Glutamatergic neuron (in vitro differentiated cells): ENCODE data around the gene TMC5. TPM values are rescaled to one million over a fixed set of nuclear protein-coding genes. Genes with fewer than 3 reads are reported as not detected.

Experiments used
- DNase-seq: peaks from one replicate; pipeline ENCODE4 v3.0.0; 2022
- H3K27ac Mint-ChIP-seq: one replicate; pipeline ENCODE4 v1.8.0; 2020; ENCODE audit warnings: mild to moderate bottlenecking, mixed read lengths, inconsistent platforms; ENCODE audit not compliant: unreplicated experiment
- H3K27me3 Mint-ChIP-seq: one replicate; pipeline ENCODE4 v1.8.0; 2020; ENCODE audit warnings: mild to moderate bottlenecking, moderate library complexity, mixed read lengths, inconsistent platforms; ENCODE audit not compliant: unreplicated experiment
- H3K36me3 Mint-ChIP-seq: one replicate; pipeline ENCODE4 v1.8.0; 2020; ENCODE audit warnings: mild to moderate bottlenecking, mixed read lengths, inconsistent platforms; ENCODE audit not compliant: unreplicated experiment
- H3K4me1 Mint-ChIP-seq: one replicate; pipeline ENCODE4 v1.8.0; 2020; ENCODE audit warnings: mild to moderate bottlenecking, low read depth, mixed read lengths, inconsistent platforms; ENCODE audit not compliant: unreplicated experiment
- H3K4me3 Mint-ChIP-seq: one replicate; pipeline ENCODE4 v1.8.0; 2020; ENCODE audit warnings: mild to moderate bottlenecking, mixed read lengths, inconsistent platforms; ENCODE audit not compliant: unreplicated experiment
- H3K9me3 Mint-ChIP-seq: one replicate; pipeline ENCODE4 v1.8.0; 2020; ENCODE audit warnings: mild to moderate bottlenecking, moderate library complexity, mixed read lengths, inconsistent platforms; ENCODE audit not compliant: unreplicated experiment
- CTCF ChIP-seq: fragments of 200-600 bp; sonication (generic); IDR thresholded peaks from one replicate; pipeline ENCODE4 v1.5.0; 2021; ENCODE audit not compliant: partially characterized antibody, unreplicated experiment
- total RNA-seq: library from RNA; stranded (reverse); fragmentation: NEBNext Ultra II Directional; extraction: Animal tissue kit (Norgen Biotek cat#: 25700); gene quantifications from one replicate; pipeline ENCODE4 v1.2.1, GENCODE V29; 2021; ENCODE audit not compliant: unreplicated experiment

Gene TMC5
- total RNA-seq, 1 donor from 2014 or later = not detected

- Mint-ChIP-seq H3K4me1 (no peaks in the 10 kb centered on the region), H3K36me3 (no peaks in the 10 kb centered on the region), H3K4me3 (no peak overlapping the region), H3K27me3 (peaks cover 2% of the 10 kb centered on the region), H3K27ac (no peak overlapping the region), H3K9me3 (no peaks in the 10 kb centered on the region)
- no peak for TF ChIP-seq CTCF
- no peak for DNase-seq
These were observed 39.2 kb upstream of the TMC5 start for GRCh38 chr16:19378511-19378910.

DNA sequence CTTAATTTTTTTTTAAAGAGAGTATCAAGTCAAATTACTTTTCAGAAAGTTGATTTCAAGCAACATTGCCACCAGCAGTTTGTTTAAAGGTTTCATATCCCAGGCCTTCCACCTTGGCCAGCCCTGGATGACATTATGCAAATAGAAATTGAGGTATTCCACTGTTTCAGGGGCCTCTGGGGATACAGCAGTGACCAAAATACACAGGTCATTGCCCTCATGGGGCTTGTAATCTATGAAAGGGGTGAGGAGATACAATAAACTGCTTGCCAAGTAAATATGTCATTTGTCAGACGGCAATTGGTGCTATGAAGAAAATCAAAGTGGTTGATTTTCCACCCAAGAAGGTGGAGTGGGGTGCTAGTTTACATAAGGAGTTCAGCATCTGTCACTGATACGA, 37.8 kb upstream of the TMC5 start:
- H3K9me3 Mint-ChIP-seq = no peaks in the 10 kb centered on the region
- H3K27ac Mint-ChIP-seq = no peak overlapping the region

GRCh38 chr16:19380328-19380727, 37.4 kb upstream of the TMC5 start:
- Mint-ChIP-seq H3K36me3 (no peaks in the 10 kb centered on the region), H3K27ac (no peak overlapping the region), H3K4me1 (no peaks in the 10 kb centered on the region), H3K4me3 (no peak overlapping the region), H3K27me3 (peaks cover 2% of the 10 kb centered on the region), H3K9me3 (no peaks in the 10 kb centered on the region)
- DNase-seq = no peak
- TF ChIP-seq CTCF = no peak

More for the DNA sequence above, 37.8 kb upstream of the TMC5 start:
- Mint-ChIP-seq H3K4me1 (no peaks in the 10 kb centered on the region), H3K36me3 (no peaks in the 10 kb centered on the region), H3K27me3 (peaks cover 2% of the 10 kb centered on the region), H3K4me3 (no peak overlapping the region)
- no peak for TF ChIP-seq CTCF
- no peak for DNase-seq

DNA sequence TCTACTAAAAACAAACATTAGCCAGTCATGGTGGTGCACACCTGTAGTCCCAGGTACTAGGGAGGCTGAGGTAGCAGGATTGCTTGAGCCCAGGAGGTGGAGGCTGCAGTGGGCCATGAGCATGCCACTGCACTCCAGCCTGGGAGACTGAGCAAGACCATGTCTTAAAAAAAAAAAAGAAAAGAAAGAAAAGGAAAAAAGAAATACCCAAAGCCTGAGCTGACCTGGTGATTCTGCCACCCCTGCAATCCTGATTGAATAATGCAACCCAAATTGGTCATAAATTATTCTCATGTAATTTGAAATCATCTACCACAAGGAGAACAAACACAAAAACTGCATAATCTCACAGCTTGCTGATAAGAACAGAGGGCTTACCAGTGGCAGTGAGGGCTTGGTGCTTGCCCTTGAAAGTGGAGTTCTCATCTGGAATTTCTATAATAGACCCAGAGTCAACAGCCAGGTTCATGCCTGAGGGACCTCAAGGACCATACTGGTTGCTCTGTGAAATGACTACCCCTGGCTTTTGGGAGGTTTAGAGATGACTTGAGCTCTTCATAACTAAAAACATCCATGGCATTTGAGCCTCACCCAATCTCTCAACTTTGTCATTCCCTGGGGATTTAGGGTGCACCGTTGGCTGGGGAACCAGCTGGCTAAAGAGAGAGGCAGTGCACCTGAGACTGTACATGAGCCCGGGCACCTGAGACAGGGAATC, 35.4 kb upstream of the TMC5 start:
- H3K4me3 Mint-ChIP-seq = no peak overlapping the region
- no peak for TF ChIP-seq CTCF
- no peaks in the 10 kb centered on the region for H3K9me3 Mint-ChIP-seq
- H3K36me3 Mint-ChIP-seq = no peaks in the 10 kb centered on the region
- no peak overlapping the region for H3K27ac Mint-ChIP-seq
- DNase-seq = no peak
- peaks cover 2% of the 10 kb centered on the region for H3K27me3 Mint-ChIP-seq
- H3K4me1 Mint-ChIP-seq = no peaks in the 10 kb centered on the region
